K562 (cell line): ENCODE results near the gene PPP4R1. TPM values are rescaled to one million over a fixed set of nuclear protein-coding genes. Genes with fewer than 3 reads are reported as not detected.

ENCODE experiments used
- ATF4 ChIP-seq: fragments of 450-650 bp; formaldehyde crosslinking; IDR thresholded peaks from 2 replicates; pipeline ENCODE4 v1.4.0; 2022; ENCODE audit warnings: mild to moderate bottlenecking, moderate library complexity
- CC2D1A ChIP-seq: fragments of 450-650 bp; IDR thresholded peaks from 2 replicates; pipeline ENCODE4 v1.6.1; 2017; ENCODE audit warnings: mild to moderate bottlenecking
- DDX20 ChIP-seq: fragments of 450-650 bp; IDR thresholded peaks from 2 replicates; pipeline ENCODE4 v1.6.1; 2016; ENCODE audit warnings: missing genetic modification characterization, low read depth, mild to moderate bottlenecking, missing compliant biosample characterization, moderate library complexity
- GABPB2 ChIP-seq: fragments of 250-450 bp; sonication (Bioruptor Pico); conservative IDR thresholded peaks from 2 replicates; pipeline ENCODE4 v1.5.1; 2021; ENCODE audit warnings: mild to moderate bottlenecking
- HNRNPH1 ChIP-seq: fragments of 200-400 bp; formaldehyde crosslinking; optimal IDR thresholded peaks from 2 replicates; pipeline ENCODE3; 2017; ENCODE audit warnings: low read depth, mild to moderate bottlenecking, low read length, moderate library complexity
- NFRKB ChIP-seq: fragments of 450-650 bp; IDR thresholded peaks from 2 replicates; pipeline ENCODE4 v1.6.1; 2016; ENCODE audit warnings: low read depth
- RAD21 ChIP-seq, 2 experiments: fragments of 250-450 bp in 1 of 2; fragments of 450-650 bp in 1 of 2; sonication (Bioruptor Pico) in 1 of 2; formaldehyde crosslinking in 1 of 2; IDR thresholded peaks in 1 of 2; conservative IDR thresholded peaks in 1 of 2; 2 replicates each; pipeline versions ENCODE4 v1.4.0 to v1.8.0; 2020 to 2022; ENCODE audit warnings: mild to moderate bottlenecking in 2 of 2, moderate library complexity in 1 of 2
- REST ChIP-seq, 2 experiments: fragments of 450-650 bp; formaldehyde crosslinking in 1 of 2; IDR thresholded peaks; 2 replicates each; pipeline versions ENCODE4 v1.4.0 to v1.6.1; 2014 to 2020; ENCODE audit warnings: mild to moderate bottlenecking in 2 of 2, borderline replicate concordance in 1 of 2, low read depth in 1 of 2
- SNAPC5 ChIP-seq: fragments of 250-450 bp; sonication (Bioruptor Pico); IDR thresholded peaks from 2 replicates; pipeline ENCODE4 v1.8.0; 2021; ENCODE audit warnings: moderate library complexity, mild to moderate bottlenecking, inconsistent platforms
- TBL1XR1 ChIP-seq, 2 experiments: IDR thresholded peaks; 2 replicates each; pipeline ENCODE4 v1.6.1; 2012; ENCODE audit warnings: improper control_type of control experiment in 2 of 2, low read length in 2 of 2, mild to moderate bottlenecking in 1 of 2
- WHSC1 ChIP-seq: IDR thresholded peaks from one replicate; pipeline ENCODE4 v1.6.1; 2012; ENCODE audit warnings: low read length, control low read depth, inconsistent platforms
- ZMIZ1 ChIP-seq, 2 experiments: fragments of 150-350 bp in 1 of 2; IDR thresholded peaks; 2 replicates each; pipeline ENCODE4 v1.6.1; 2012 to 2016; ENCODE audit warnings: low read depth in 2 of 2, low read length in 2 of 2, mild to moderate bottlenecking in 1 of 2, moderate library complexity in 1 of 2
- polyA plus RNA-seq, 8 experiments: library from polyadenylated mRNA; depleted of rRNA in 4 of 8; stranded (reverse) in 5 of 8; unstranded in 3 of 8; fragments of >200 nt; fragmentation: Nextera tagmentation in 2 of 8; fragmentation: Illumina TruSeq in 1 of 8; extraction: Ambion mirVana in 2 of 8; extraction: Trizol in 1 of 8; gene quantifications; 2 replicates each; pipeline versions ENCODE4 v1.2.1 to v1.2.3, GENCODE V29; 2011 to 2014; ENCODE audit warnings: inconsistent platforms in 1 of 8, missing spikeins in 1 of 8
- total RNA-seq, 7 experiments: library from RNA; depleted of rRNA in 6 of 7; stranded (reverse); fragments of >200 nt in 6 of 7; fragmentation: Illumina TruSeq in 2 of 7; extraction: Trizol in 2 of 7; gene quantifications; 2 replicates each; pipeline versions ENCODE4 v1.2.1 to v1.2.3, GENCODE V29; 2011 to 2021; ENCODE audit warnings: low replicate concordance in 1 of 7

The PPP4R1 gene
- total and polyA plus RNA-seq, 9 of the 15 experiments (the other 6 are each of a cell fraction or from before 2014, with no cell fraction given): 23.5 to 136 (median 84.5) TPM

- TF ChIP-seq REST (IDR thresholded peaks at IDR 0.05; ENCODE audit: borderline replicate concordance): no peak
- no peak for TF ChIP-seq REST (CRISPR knock-in tag; IDR thresholded peaks at IDR 0.05; ENCODE audit: low read depth)
- no peak for TF ChIP-seq NFRKB
- no peak for TF ChIP-seq DDX20
- TF ChIP-seq SNAPC5 (CRISPR knock-in tag): no peak
- TF ChIP-seq CC2D1A: no peak
- no peak for TF ChIP-seq GABPB2
- TF ChIP-seq HNRNPH1: no peak
- no peak for TF ChIP-seq TBL1XR1 (IDR thresholded peaks at IDR 0.05; ENCODE audit: low read length in 2 of 2)
- no peak for TF ChIP-seq WHSC1
- no peak for TF ChIP-seq ATF4
- no peak for TF ChIP-seq RAD21 (CRISPR knock-in tag; conservative IDR thresholded peaks at IDR 0.05 in 1 of 2, IDR thresholded peaks at IDR 0.05 in 1 of 2)
- no peak for TF ChIP-seq ZMIZ1 (IDR thresholded peaks at IDR 0.05; ENCODE audit: low read depth in 2 of 2, low read length in 2 of 2)
- TF ChIP-seq, all 486 proteins: peak for 0
These were observed 36.1 kb downstream of the PPP4R1 start (continued) for GRCh38 chr18:9578306-9578705.
